ENCODE measurements around the gene UBTF.

DNA sequence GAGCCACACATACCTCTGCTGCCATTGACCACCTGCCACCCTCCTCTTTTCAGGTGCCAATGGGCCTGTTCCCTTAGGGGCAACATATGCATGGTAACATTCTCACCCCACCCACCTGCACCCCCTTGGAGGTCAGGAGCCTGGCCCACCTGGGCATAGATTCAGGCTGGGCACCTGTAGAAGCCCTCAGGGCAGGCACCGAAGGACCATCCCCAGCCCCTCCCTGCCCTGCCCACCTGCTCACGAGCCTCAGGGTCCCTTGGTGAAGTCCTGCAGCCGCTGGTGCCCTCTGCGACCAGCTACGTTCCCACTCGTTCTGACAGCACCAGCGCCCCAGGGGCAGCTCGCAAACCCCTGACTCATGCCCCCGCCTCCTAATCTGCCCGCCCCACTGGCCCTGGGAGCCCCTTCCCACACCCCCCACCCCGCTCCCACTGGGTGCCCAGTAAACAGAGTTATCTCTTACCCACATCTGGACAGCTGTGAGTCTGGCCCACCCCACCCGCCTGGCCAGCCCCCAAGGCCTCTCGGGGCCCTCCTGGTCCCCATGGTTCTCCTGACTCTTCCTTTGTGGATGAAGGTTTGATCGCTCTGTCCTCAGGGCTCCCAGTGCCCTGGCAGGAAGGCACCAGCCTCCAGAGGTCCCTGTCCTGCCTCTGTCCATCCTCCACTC lies 48.5 kb upstream of the UBTF start, which contains the start of gene SLC4A1:
- TF ChIP-seq, protein P1, sequence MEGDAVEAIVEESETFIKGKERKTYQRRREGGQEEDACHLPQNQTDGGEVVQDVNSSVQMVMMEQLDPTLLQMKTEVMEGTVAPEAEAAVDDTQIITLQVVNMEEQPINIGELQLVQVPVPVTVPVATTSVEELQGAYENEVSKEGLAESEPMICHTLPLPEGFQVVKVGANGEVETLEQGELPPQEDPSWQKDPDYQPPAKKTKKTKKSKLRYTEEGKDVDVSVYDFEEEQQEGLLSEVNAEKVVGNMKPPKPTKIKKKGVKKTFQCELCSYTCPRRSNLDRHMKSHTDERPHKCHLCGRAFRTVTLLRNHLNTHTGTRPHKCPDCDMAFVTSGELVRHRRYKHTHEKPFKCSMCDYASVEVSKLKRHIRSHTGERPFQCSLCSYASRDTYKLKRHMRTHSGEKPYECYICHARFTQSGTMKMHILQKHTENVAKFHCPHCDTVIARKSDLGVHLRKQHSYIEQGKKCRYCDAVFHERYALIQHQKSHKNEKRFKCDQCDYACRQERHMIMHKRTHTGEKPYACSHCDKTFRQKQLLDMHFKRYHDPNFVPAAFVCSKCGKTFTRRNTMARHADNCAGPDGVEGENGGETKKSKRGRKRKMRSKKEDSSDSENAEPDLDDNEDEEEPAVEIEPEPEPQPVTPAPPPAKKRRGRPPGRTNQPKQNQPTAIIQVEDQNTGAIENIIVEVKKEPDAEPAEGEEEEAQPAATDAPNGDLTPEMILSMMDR (IDR thresholded peaks at IDR 0.05; ENCODE audit: low read depth, low read length), result no peak
- TF ChIP-seq POLR2A (IDR thresholded peaks at IDR 0.05; ENCODE audit: extremely low read depth, insufficient read length) (no peak), MYC (IDR thresholded peaks at IDR 0.05; ENCODE audit: low read depth, low read length) (no peak)

Data from NB4 (cell line).